Epithelial cell of esophagus (primary cell): ENCODE data around the gene GBP2.

Experiments used
- DNase-seq: peaks from one replicate; pipeline ENCODE4 v3.0.0; 2010; ENCODE audit warnings: low read depth
- H3K4me3 ChIP-seq: 2 replicates; pipeline ENCODE4 v1.5.1; 2011; ENCODE audit warnings: mild to moderate bottlenecking, low read length, control low read depth
- TF ChIP-seq, protein P1 (sequence below): IDR thresholded peaks from 2 replicates; pipeline ENCODE4 v1.5.1; 2011; ENCODE audit warnings: low read depth, mild to moderate bottlenecking, low read length, control low read depth, inconsistent platforms; ENCODE audit not compliant: insufficient read depth; ENCODE audit errors: missing control alignments

Gene GBP2

GRCh38 chr1:89167590-89168230 lies 41.8 kb upstream of the GBP2 start:
- DNase-seq, result no peak

DNA sequence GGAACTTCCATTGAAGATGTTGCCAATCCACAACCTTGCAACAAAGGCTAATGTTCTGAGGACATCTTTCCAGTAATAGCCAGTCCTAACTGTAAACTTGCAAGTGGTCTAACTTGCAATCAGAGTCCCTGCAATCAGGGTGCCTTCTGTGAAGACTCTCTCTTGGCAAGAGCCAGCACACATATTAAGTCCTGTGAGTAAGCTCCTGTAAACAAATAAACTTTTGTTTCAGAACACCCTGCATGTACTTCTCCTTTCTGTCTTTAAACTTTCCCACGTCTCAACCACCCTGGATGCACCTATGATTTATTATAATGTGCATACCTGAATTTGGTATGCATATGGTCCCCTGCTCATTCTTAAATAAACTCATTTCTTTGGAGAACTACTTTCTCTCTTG lies 40.8 kb upstream of the GBP2 start:
- TF ChIP-seq, protein P1, sequence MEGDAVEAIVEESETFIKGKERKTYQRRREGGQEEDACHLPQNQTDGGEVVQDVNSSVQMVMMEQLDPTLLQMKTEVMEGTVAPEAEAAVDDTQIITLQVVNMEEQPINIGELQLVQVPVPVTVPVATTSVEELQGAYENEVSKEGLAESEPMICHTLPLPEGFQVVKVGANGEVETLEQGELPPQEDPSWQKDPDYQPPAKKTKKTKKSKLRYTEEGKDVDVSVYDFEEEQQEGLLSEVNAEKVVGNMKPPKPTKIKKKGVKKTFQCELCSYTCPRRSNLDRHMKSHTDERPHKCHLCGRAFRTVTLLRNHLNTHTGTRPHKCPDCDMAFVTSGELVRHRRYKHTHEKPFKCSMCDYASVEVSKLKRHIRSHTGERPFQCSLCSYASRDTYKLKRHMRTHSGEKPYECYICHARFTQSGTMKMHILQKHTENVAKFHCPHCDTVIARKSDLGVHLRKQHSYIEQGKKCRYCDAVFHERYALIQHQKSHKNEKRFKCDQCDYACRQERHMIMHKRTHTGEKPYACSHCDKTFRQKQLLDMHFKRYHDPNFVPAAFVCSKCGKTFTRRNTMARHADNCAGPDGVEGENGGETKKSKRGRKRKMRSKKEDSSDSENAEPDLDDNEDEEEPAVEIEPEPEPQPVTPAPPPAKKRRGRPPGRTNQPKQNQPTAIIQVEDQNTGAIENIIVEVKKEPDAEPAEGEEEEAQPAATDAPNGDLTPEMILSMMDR, result no peak
- DNase-seq, result no peak

More at GRCh38 chr1:89167590-89168230, 41.8 kb upstream of the GBP2 start:
- no peak overlapping the region for H3K4me3 ChIP-seq
- TF ChIP-seq, protein P1, result no peak

DNA sequence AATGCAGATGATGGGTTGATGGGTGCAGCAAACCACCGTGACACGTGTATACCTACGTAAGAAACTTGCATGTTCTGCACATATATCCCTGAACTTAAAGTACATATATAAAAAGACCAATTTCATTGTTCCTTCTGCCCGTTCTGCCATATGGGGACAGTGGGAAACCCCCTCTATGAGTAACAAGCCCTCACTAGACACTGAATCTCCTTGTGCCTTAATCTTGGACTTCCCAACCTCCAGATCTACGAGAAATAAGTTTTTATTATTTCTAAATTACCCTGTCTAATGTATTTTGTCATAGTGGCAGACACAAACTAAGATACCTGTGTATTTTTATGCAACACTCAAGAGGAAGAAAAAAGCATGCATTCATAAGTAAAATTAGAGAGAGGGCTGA lies 39.9 kb upstream of the GBP2 start:
- TF ChIP-seq, protein P1, result no peak
- DNase-seq, result no peak
- H3K4me3 ChIP-seq, result no peak overlapping the region

More for the DNA sequence above, 40.8 kb upstream of the GBP2 start:
- H3K4me3 ChIP-seq, result no peak overlapping the region

GRCh38 chr1:89151047-89151446 lies 25.1 kb upstream of the GBP2 start:
- no peak overlapping the region for H3K4me3 ChIP-seq
- no peak for DNase-seq
- TF ChIP-seq, protein P1, result no peak

- H3K4me3 ChIP-seq, result no peak overlapping the region
- TF ChIP-seq, protein P1, result no peak
- DNase-seq, result no peak
Observed at GRCh38 chr1:89149976-89150375, 24.1 kb upstream of the GBP2 start.

- no peak overlapping the region for H3K4me3 ChIP-seq
- TF ChIP-seq, protein P1, result peak; percentile 16
- DNase-seq, result no peak
Observed at GRCh38 chr1:89149229-89149628, 23.3 kb upstream of the GBP2 start.

DNA sequence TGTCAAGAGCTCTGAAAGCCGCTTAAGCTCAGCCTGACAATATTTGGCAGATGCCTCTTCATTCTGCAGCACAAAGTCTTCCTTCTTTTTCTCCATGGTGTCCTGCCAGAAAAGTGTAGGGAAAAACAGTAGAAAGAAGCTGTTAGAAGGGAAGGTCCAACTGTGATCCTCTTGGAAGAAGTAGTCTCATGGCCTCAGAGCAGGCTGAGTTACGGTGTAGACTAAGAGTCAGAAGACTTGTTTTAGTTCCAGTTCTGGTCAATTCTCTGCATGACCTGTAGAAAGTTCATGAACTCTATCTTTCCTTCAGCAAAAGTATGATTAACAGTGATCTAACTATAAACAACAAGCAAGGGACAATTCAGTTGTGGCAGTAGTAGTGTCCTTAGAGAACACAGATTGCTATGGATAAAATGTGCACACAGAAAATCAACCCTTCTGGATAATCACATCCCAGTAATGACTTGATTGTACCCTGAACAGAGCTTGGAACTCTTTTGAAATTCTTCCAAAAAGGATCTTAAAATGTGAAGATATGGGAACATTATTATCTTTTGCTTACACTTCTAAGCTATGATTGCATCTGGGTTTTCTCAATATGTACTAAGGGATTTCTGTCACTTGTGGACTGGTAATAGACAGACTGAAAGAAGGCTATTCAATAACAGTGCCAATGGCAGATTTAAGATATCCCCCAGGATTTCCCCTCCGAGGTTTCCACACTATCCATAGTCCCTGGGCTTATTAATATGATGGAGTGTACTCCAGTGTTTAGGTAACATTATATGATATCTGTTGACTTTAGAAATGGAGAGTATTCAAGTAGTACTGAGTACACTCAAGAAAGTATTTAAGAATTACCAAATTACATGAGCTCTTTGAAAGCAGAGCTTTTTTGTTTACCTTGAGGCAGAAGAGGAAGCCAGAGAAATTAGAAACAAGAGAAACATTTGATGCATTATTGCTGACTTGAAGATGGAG lies 22.1 kb upstream of the GBP2 start:
- no peak overlapping the region for H3K4me3 ChIP-seq
- TF ChIP-seq, protein P1, result no peak
- DNase-seq, result no peak
